ENCODE data around the gene DGKH.

DNA sequence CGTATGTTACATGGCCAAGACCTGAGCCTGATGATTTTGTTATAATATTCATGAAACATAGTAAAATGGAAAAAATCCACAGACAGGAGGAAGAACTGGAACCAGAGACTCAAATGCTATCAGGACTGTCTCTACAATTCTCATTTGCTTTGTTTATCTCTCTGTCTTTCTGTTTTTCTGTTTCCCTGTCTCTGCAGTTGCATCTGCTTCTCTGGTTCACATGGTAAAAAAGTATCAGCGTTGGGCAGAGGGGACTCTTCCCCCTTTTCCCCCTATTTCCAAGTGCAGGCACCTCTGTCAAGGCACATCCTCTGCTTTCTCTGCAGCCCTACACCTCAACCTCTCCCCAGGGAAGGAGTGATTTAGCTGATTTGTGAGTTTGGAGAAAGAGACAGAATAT lies 46.4 kb upstream of the DGKH start:
- TF ChIP-seq, protein P1, sequence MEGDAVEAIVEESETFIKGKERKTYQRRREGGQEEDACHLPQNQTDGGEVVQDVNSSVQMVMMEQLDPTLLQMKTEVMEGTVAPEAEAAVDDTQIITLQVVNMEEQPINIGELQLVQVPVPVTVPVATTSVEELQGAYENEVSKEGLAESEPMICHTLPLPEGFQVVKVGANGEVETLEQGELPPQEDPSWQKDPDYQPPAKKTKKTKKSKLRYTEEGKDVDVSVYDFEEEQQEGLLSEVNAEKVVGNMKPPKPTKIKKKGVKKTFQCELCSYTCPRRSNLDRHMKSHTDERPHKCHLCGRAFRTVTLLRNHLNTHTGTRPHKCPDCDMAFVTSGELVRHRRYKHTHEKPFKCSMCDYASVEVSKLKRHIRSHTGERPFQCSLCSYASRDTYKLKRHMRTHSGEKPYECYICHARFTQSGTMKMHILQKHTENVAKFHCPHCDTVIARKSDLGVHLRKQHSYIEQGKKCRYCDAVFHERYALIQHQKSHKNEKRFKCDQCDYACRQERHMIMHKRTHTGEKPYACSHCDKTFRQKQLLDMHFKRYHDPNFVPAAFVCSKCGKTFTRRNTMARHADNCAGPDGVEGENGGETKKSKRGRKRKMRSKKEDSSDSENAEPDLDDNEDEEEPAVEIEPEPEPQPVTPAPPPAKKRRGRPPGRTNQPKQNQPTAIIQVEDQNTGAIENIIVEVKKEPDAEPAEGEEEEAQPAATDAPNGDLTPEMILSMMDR (IDR thresholded peaks at IDR 0.05; ENCODE audit: poor library complexity), result no peak
- no peak for TF ChIP-seq EZH2 (IDR thresholded peaks at IDR 0.05; ENCODE audit: borderline replicate concordance)
